Stimulated activated CD8-positive, alpha-beta memory T cell treated with anti-CD3 and anti-CD28 coated beads, Interleukin-15, amount 100 ng/mL, for 1 hour (primary cell): ENCODE data around the gene IL4I1.
A peak's percentile ranks its signal among the peaks of the same experiment; 100 is the strongest.
"Not testable (repeated sequence)": the region's sequence is repeated elsewhere in the genome, so short reads cannot be mapped to it uniquely, and the experiment has no call there.

Source experiments
- DNase-seq: peaks from one replicate; pipeline ENCODE4 v3.0.0-alpha.2; 2020; ENCODE audit warnings: low read depth

Gene IL4I1

GRCh38 chr19:49896863-49897621, at the start of gene IL4I1:
IL4I1 (minus strand) TSS chr19:49896887; CDS start chr19:49896160, 727 bp downstream.
- DNase-seq, result peak; percentile 32

GRCh38 chr19:49946415-49946814, 49.7 kb upstream of the IL4I1 start:
- DNase-seq, result no peak

GRCh38 chr19:49944567-49944966, 47.9 kb upstream of the IL4I1 start:
- not testable (repeated sequence) for DNase-seq

GRCh38 chr19:49940482-49940791, 43.8 kb upstream of the IL4I1 start:
- DNase-seq, result no peak

GRCh38 chr19:49939721-49940481, 43.2 kb upstream of the IL4I1 start:
- no peak for DNase-seq

GRCh38 chr19:49938662-49939061, 42.0 kb upstream of the IL4I1 start:
- no peak for DNase-seq

- peak; percentile 65 for DNase-seq
Measured at GRCh38 chr19:49937750-49938381, 41.2 kb upstream of the IL4I1 start.

- no peak for DNase-seq
Measured at GRCh38 chr19:49936549-49936948, 39.9 kb upstream of the IL4I1 start.

- DNase-seq, result no peak
Measured at GRCh38 chr19:49933643-49934042, 37.0 kb upstream of the IL4I1 start.

- no peak for DNase-seq
Measured at GRCh38 chr19:49932731-49933131, 36.0 kb upstream of the IL4I1 start.

- no peak for DNase-seq
Measured at GRCh38 chr19:49932041-49932451, 35.4 kb upstream of the IL4I1 start.

GRCh38 chr19:49931293-49932040, 34.8 kb upstream of the IL4I1 start:
- DNase-seq, result no peak

- no peak for DNase-seq
Measured at GRCh38 chr19:49930483-49931011, 33.9 kb upstream of the IL4I1 start.

GRCh38 chr19:49929611-49930482, 33.2 kb upstream of the IL4I1 start:
- peak; percentile 84 for DNase-seq

GRCh38 chr19:49929121-49929610, 32.5 kb upstream of the IL4I1 start, which contains the start of the genes ATF5 and NUP62:
ATF5 (plus strand) TSS chr19:49929205; CDS start chr19:49930851, 1,646 bp downstream.
NUP62 (minus strand) TSS chr19:49929504; CDS start chr19:49909807, 19,697 bp downstream.
- DNase-seq, result peak; percentile 88

GRCh38 chr19:49927526-49928264, 31.0 kb upstream of the IL4I1 start:
- no peak for DNase-seq

- no peak for DNase-seq
Measured at GRCh38 chr19:49926515-49926914, 29.8 kb upstream of the IL4I1 start.

GRCh38 chr19:49925486-49925885, 28.8 kb upstream of the IL4I1 start:
- DNase-seq, result no peak

GRCh38 chr19:49924881-49925210, 28.2 kb upstream of the IL4I1 start:
- DNase-seq, result not testable (repeated sequence)
